KMS-11 (cell line): Measurements from ENCODE around the gene NAALAD2.

Experiments
- H2AFZ ChIP-seq: fragments of 200-600 bp; sonication (generic); 2 replicates; pipeline ENCODE4 v1.6.1; 2016; ENCODE audit warnings: antibody characterized with exemption, mixed run types, low read depth
- H3K27ac ChIP-seq: fragments of 200-600 bp; sonication (generic); 2 replicates; pipeline ENCODE4 v1.6.1; 2016; ENCODE audit warnings: mild to moderate bottlenecking, mixed run types
- H3K27me3 ChIP-seq: fragments of 200-600 bp; sonication (generic); 2 replicates; pipeline ENCODE4 v1.6.1; 2017; ENCODE audit warnings: mild to moderate bottlenecking, low read depth, mixed run types, moderate library complexity; ENCODE audit not compliant: insufficient read depth
- H3K36me3 ChIP-seq: fragments of 200-600 bp; sonication (generic); 2 replicates; pipeline ENCODE4 v1.6.1; 2017; ENCODE audit warnings: mild to moderate bottlenecking, mixed run types; ENCODE audit not compliant: insufficient read depth
- H3K4me1 ChIP-seq: fragments of 200-600 bp; sonication (generic); 2 replicates; pipeline ENCODE4 v1.6.1; 2016; ENCODE audit warnings: mild to moderate bottlenecking, low read depth, mixed run types; ENCODE audit not compliant: poor library complexity, severe bottlenecking
- H3K4me2 ChIP-seq: fragments of 200-600 bp; sonication (generic); 2 replicates; pipeline ENCODE4 v1.7.0; 2016; ENCODE audit warnings: mild to moderate bottlenecking, mixed run types
- H3K4me3 ChIP-seq: fragments of 200-600 bp; sonication (generic); IDR thresholded peaks from 2 replicates; pipeline ENCODE4 v1.6.1; 2017; ENCODE audit warnings: low read depth, low read length, mixed read lengths; ENCODE audit not compliant: insufficient read depth
- H3K79me2 ChIP-seq: fragments of 200-600 bp; sonication (generic); 2 replicates; pipeline ENCODE4 v1.6.1; 2016; ENCODE audit warnings: low read depth, mixed run types; ENCODE audit not compliant: insufficient read depth
- H3K9ac ChIP-seq: fragments of 200-600 bp; sonication (generic); 2 replicates; pipeline ENCODE4 v1.6.1; 2016; ENCODE audit warnings: mild to moderate bottlenecking, mixed run types
- H4K20me1 ChIP-seq: fragments of 200-600 bp; sonication (generic); 2 replicates; pipeline ENCODE4 v1.6.1; 2016; ENCODE audit warnings: mild to moderate bottlenecking, mixed run types; ENCODE audit not compliant: insufficient read depth
- TF ChIP-seq, protein P1 (sequence below): fragments of 200-600 bp; sonication (generic); conservative IDR thresholded peaks from 2 replicates; pipeline ENCODE4 v1.6.1; 2017; ENCODE audit warnings: low read depth, mild to moderate bottlenecking, antibody characterized with exemption, low read length, moderate library complexity, mixed read lengths

NAALAD2 gene

DNA sequence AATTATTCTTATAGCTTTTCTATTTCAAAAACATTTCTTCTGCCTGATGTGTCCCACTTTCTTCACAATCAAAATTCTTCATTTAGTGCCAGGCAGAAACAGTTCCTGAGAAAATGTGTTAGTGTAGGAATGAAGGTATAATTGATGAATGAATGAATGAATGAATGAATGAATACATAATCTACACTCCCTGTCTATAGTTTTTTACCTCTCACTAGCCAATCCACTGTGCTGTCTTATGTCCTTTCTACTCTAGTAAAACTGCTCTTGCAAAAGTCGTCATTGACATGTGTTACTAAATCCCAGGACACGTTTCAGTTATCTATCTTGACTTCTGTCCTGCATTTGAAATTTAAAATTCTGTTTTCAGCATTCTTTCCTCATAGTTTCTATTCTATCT lies 45.5 kb downstream of the NAALAD2 start:
- Histone ChIP-seq H3K27ac (no peak overlapping the region), H2AFZ (no peak overlapping the region), H3K27me3 (no peaks in the 10 kb centered on the region), H4K20me1 (no peaks in the 10 kb centered on the region), H3K79me2 (no peaks in the 10 kb centered on the region), H3K4me3 (no peak overlapping the region), H3K9ac (no peak overlapping the region), H3K4me1 (no peaks in the 10 kb centered on the region), H3K4me2 (no peak overlapping the region), H3K36me3 (no peaks in the 10 kb centered on the region)
- TF ChIP-seq, protein P1, sequence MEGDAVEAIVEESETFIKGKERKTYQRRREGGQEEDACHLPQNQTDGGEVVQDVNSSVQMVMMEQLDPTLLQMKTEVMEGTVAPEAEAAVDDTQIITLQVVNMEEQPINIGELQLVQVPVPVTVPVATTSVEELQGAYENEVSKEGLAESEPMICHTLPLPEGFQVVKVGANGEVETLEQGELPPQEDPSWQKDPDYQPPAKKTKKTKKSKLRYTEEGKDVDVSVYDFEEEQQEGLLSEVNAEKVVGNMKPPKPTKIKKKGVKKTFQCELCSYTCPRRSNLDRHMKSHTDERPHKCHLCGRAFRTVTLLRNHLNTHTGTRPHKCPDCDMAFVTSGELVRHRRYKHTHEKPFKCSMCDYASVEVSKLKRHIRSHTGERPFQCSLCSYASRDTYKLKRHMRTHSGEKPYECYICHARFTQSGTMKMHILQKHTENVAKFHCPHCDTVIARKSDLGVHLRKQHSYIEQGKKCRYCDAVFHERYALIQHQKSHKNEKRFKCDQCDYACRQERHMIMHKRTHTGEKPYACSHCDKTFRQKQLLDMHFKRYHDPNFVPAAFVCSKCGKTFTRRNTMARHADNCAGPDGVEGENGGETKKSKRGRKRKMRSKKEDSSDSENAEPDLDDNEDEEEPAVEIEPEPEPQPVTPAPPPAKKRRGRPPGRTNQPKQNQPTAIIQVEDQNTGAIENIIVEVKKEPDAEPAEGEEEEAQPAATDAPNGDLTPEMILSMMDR = no peak

DNA sequence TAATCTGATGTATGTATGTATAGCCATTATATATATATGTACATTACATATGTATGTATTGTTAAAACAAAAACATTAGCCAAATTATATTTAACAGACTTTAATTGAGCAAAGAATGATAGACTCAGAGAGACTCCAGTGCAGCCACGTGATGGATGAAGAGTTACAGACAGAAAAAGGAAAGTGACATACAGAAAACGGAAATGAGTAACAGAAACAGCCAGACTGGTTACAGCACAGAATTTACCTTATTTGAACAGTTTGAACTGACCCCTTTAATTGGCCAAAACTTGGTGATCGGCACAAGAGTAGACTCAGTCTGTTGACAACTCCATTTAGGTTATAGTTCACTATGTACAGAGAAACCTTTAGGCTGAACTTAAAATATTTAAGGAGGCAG lies 53.4 kb downstream of the NAALAD2 start:
- H3K79me2 ChIP-seq = no peaks in the 10 kb centered on the region
- no peaks in the 10 kb centered on the region for H3K27me3 ChIP-seq
- no peak overlapping the region for H3K4me2 ChIP-seq
- H2AFZ ChIP-seq = no peak overlapping the region
- no peak overlapping the region for H3K4me3 ChIP-seq
- H3K4me1 ChIP-seq = no peaks in the 10 kb centered on the region
- no peaks in the 10 kb centered on the region for H4K20me1 ChIP-seq
- no peak overlapping the region for H3K9ac ChIP-seq
- H3K36me3 ChIP-seq = no peaks in the 10 kb centered on the region
- H3K27ac ChIP-seq = no peak overlapping the region
- TF ChIP-seq, protein P1 = no peak

DNA sequence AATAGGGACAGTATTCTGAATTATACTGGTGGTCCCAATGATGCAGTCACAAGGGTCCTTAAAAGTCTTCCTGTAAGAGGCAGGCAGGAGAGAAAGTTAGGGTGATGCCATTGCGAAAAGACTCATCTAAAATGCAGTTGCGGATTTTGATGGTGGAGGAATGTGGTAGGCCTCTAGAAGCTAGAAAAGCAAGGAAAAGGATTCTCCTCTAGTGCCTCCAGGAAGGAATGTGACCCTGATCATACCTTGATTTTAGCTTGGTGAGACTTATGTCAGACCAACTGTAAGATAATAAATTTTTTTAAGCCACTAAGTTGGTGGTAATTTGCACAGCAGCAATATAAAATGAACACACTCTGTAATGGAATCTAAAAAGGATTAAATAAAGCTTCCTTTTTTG lies 54.5 kb downstream of the NAALAD2 start:
- Histone ChIP-seq H3K9ac (no peak overlapping the region), H3K27me3 (no peaks in the 10 kb centered on the region), H3K27ac (no peak overlapping the region), H4K20me1 (no peaks in the 10 kb centered on the region), H2AFZ (no peak overlapping the region), H3K4me3 (no peak overlapping the region), H3K4me1 (no peaks in the 10 kb centered on the region), H3K36me3 (no peaks in the 10 kb centered on the region), H3K4me2 (no peak overlapping the region), H3K79me2 (no peaks in the 10 kb centered on the region)
- TF ChIP-seq, protein P1 = no peak

DNA sequence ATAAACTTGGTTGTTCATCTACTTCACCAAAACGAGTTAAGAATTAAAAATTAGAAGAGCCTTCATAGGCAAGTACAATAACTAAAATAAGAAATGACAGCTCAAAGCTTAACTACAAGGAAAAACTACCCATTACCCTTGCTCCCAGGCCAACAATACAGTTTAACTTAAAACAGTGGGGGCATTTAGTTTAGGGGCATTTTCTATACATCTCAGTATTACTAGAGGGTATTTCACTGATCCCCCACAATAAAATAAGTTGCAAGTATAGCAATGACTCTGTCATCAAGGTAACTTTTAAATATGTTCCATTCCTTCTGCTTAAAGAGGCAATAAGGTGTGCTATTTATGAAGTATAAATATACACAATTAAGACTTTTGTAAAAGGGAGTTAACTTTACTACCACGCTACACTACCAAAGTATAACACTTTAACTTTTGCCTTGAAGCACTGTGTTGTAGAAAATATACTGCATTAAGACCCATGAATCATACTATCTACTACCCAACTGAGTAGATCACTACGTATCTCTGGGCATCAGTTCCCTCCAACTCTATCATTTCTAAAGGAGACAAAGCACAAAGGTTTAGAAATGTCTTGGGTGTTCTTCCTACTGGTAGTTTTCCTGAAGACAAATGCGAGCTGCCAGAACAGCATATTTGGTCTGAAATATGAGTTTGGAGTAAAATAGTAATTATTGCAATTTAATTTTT lies 58.6 kb downstream of the NAALAD2 start:
- TF ChIP-seq, protein P1 = no peak
- no peak overlapping the region for H3K4me2 ChIP-seq
- H3K9ac ChIP-seq = no peak overlapping the region
- no peaks in the 10 kb centered on the region for H3K36me3 ChIP-seq
- no peak overlapping the region for H2AFZ ChIP-seq
- no peak overlapping the region for H3K27ac ChIP-seq
- H3K4me3 ChIP-seq = no peak overlapping the region
- no peaks in the 10 kb centered on the region for H4K20me1 ChIP-seq
- H3K4me1 ChIP-seq = no peaks in the 10 kb centered on the region
- no peaks in the 10 kb centered on the region for H3K27me3 ChIP-seq
- no peaks in the 10 kb centered on the region for H3K79me2 ChIP-seq
